Measurements from ENCODE around the gene FAM3B.

DNA sequence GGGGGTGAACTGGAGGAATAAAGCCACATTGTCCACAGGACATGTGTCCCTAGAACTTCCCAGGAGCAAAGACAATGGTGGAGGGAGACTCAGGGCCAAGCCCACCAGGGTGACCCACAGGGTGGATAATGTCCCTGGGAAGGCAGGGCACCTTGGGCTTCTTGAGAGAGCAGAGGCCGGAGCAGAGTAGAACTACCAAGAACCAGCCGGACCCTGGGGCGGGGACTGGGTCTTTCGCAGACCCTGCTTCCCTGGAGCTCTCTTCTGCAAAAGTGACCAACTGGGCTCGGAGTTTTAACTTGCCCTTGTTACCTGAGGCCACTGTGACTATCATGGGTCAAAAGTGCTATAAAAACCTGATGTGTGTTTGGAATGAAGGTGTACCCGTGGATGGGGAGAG lies 875 bp upstream of the FAM3B start:
- no peak for TF ChIP-seq CTCF (IDR thresholded peaks at IDR 0.05; ENCODE audit: poor library complexity)
- no peak for TF ChIP-seq EZH2 (IDR thresholded peaks at IDR 0.05; ENCODE audit: borderline replicate concordance)
- no peak for TF ChIP-seq EZH2phosphoT487 (IDR thresholded peaks at IDR 0.05; ENCODE audit: low read depth, severe bottlenecking, unreplicated experiment)
